Measurements from ENCODE around the gene ZRANB3. TPM values are rescaled to one million over a fixed set of nuclear protein-coding genes. Genes with fewer than 3 reads are reported as not detected.
A peak's percentile ranks its signal among the peaks of the same experiment; 100 is the strongest.

Gene ZRANB3
- total and polyA plus RNA-seq, 2 of the 13 experiments (the other 11 are each of a cell fraction or from before 2014, with no cell fraction given), result 5.8 to 25.2 TPM

GRCh38 chr2:135150725-135151124 lies 380.3 kb downstream of the ZRANB3 start (continued):
- TF ChIP-seq PAXIP1 (CRISPR knock-in tag; conservative IDR thresholded peaks at IDR 0.05), result peak; percentile 41; the same call in 1 of the 2 replicates
- no peak for TF ChIP-seq TFDP1 (CRISPR knock-in tag; IDR thresholded peaks at IDR 0.05; ENCODE audit: borderline replicate concordance)
- peak; percentile 65 for TF ChIP-seq RARA (CRISPR knock-in tag; IDR thresholded peaks at IDR 0.05)
- TF ChIP-seq MED1 (CRISPR knock-in tag; IDR thresholded peaks at IDR 0.05), result 0 out of 2 replicates have a peak, but pooled peaks have one; percentile 26
- 0 out of 2 replicates have a peak, but pooled peaks have one; percentile 7 for TF ChIP-seq SIX1 (CRISPR knock-in tag; IDR thresholded peaks at IDR 0.05; ENCODE audit: borderline replicate concordance)
- no peak for TF ChIP-seq ELF4 (CRISPR knock-in tag; IDR thresholded peaks at IDR 0.05; ENCODE audit: borderline replicate concordance)
- TF ChIP-seq SAP130 (CRISPR knock-in tag; IDR thresholded peaks at IDR 0.05; ENCODE audit: low read depth), result peak; percentile 54
- TF ChIP-seq SMARCC2 (IDR thresholded peaks at IDR 0.05), result no peak
- no peak for TF ChIP-seq RARG (CRISPR knock-in tag; IDR thresholded peaks at IDR 0.05; ENCODE audit: low read depth)
- no peak for TF ChIP-seq PITX1 (CRISPR knock-in tag; IDR thresholded peaks at IDR 0.05)
- no peak for TF ChIP-seq NRL (CRISPR knock-in tag; IDR thresholded peaks at IDR 0.05; ENCODE audit: borderline replicate concordance)
- peak; percentile 31; the same call in 1 of the 2 replicates for TF ChIP-seq HDAC2 (CRISPR knock-in tag; IDR thresholded peaks at IDR 0.05)
- TF ChIP-seq ZNF3 (CRISPR knock-in tag; IDR thresholded peaks at IDR 0.05), result no peak
- TF ChIP-seq ZNF431 (CRISPR knock-in tag; IDR thresholded peaks at IDR 0.05; ENCODE audit: borderline replicate concordance, low read depth), result no peak
- no peak for TF ChIP-seq ZFP41 (CRISPR knock-in tag; IDR thresholded peaks at IDR 0.05; ENCODE audit: borderline replicate concordance)
- TF ChIP-seq SOX6 (IDR thresholded peaks at IDR 0.05), result no peak
- peak; percentile 25; the same call in 1 of the 2 replicates for TF ChIP-seq SOX6 (CRISPR knock-in tag; IDR thresholded peaks at IDR 0.05)
- TF ChIP-seq HNF1A (IDR thresholded peaks at IDR 0.05; ENCODE audit: low read depth), result peak; percentile 18; the same call in 1 of the 2 replicates
- TF ChIP-seq HNF1A (CRISPR knock-in tag; IDR thresholded peaks at IDR 0.05; ENCODE audit: borderline replicate concordance), result no peak
- TF ChIP-seq MAFF (IDR thresholded peaks at IDR 0.05; ENCODE audit: low read depth, low read length), result 0 out of 2 replicates have a peak, but pooled peaks have one; percentile 15
- peak; percentile 40; the same call in 1 of the 2 replicates for TF ChIP-seq FOSL1 (CRISPR knock-in tag; IDR thresholded peaks at IDR 0.05; ENCODE audit: borderline replicate concordance)
- peak; percentile 61; the same call in 1 of the 2 replicates for TF ChIP-seq ISL2 (CRISPR knock-in tag; IDR thresholded peaks at IDR 0.05)
- TF ChIP-seq TOPORS (CRISPR knock-in tag; IDR thresholded peaks at IDR 0.05), result no peak
- no peak for TF ChIP-seq SYNCRIP (IDR thresholded peaks at IDR 0.05; ENCODE audit: insufficient read depth, low read depth, low read length)

Data from HepG2 (cell line).